HCT116 (cell line): ENCODE measurements around the gene FURIN. TPM values are rescaled to one million over a fixed set of nuclear protein-coding genes. Genes with fewer than 3 reads are reported as not detected.
A peak's percentile ranks its signal among the peaks of the same experiment; 100 is the strongest.

Experiments used
- ATAC-seq: fragments of 200-7000 bp; cut with Tn5 transposase; 2 replicates; pipeline ENCODE4 v1.9.1; 2020; ENCODE audit warnings: mild to moderate bottlenecking, moderate library complexity
- BruUV-seq: library from RNA; stranded (reverse); fragments of 400-500 nt; replicated peaks from 2 replicates; lab custom pipeline; 2021; lab: Mats Ljungman, UMichigan
- CTCF ChIA-PET: fragments of 300-600 bp; sonication (Branson Sonifier 250); formaldehyde crosslinking; loops from one replicate; lab custom pipeline; 2021; ENCODE audit warnings: antibody characterized with exemption; lab: Charles Lee
- POLR2A ChIA-PET: fragments of 300-600, 350-600 bp; sonication (Branson Sonifier 250); formaldehyde crosslinking; loops from one replicate; lab custom pipeline; 2021; ENCODE audit warnings: antibody characterized with exemption; lab: Charles Lee
- RAD21 ChIA-PET, 2 experiments: fragments of 300-600 bp; sonication (Branson Sonifier 250); formaldehyde crosslinking; loops; one replicate each; lab custom pipeline; 2023; ENCODE audit warnings: low total read pairs in 2 of 2; ENCODE audit not compliant: uncharacterized antibody in 2 of 2, unreplicated experiment in 2 of 2, low non-redundant PET in 1 of 2; lab: Charles Lee
- DNase-seq: peaks from one replicate; pipeline ENCODE4 v3.0.0-alpha.2; 2010; ENCODE audit warnings: low read depth, low spot score
- H2AFZ ChIP-seq: fragments of 200-600 bp; shearing (Covaris generic), sonication (generic); 2 replicates; pipeline ENCODE4 v1.6.1; 2017; ENCODE audit warnings: low read depth, mixed run types, mixed read lengths, antibody characterized with exemption, low read length; ENCODE audit not compliant: poor library complexity, severe bottlenecking
- H3K27ac ChIP-seq: 2 replicates; pipeline ENCODE4 v1.5.1; 2012; ENCODE audit warnings: low read depth, low read length
- H3K27me3 ChIP-seq: fragments of 200-600 bp; sonication (generic); 2 replicates; pipeline ENCODE4 v1.6.1; 2016; ENCODE audit warnings: mixed run types, low read length, mixed read lengths; ENCODE audit not compliant: insufficient read depth
- H3K36me3 ChIP-seq, 2 experiments: fragments of 200-500 bp in 1 of 2; fragments of 200-600 bp in 1 of 2; sonication (Bioruptor generic) in 1 of 2; sonication (generic) in 1 of 2; 2 replicates each; pipeline versions ENCODE4 v1.5.1 to v1.6.1; 2014 to 2016; ENCODE audit warnings: low read length in 2 of 2, inconsistent platforms in 1 of 2, mixed read lengths in 1 of 2, mixed run types in 1 of 2; ENCODE audit not compliant: insufficient read depth in 2 of 2, control insufficient read depth in 1 of 2
- H3K4me1 ChIP-seq, 2 experiments: fragments of 200-600 bp in 1 of 2; sonication (generic) in 1 of 2; 2 replicates each; pipeline versions ENCODE4 v1.5.1 to v1.6.1; 2012 to 2017; ENCODE audit warnings: low read length in 2 of 2, inconsistent platforms in 1 of 2, mild to moderate bottlenecking in 1 of 2, mixed read lengths in 1 of 2, mixed run types in 1 of 2, moderate library complexity in 1 of 2; ENCODE audit not compliant: insufficient read depth in 2 of 2, control insufficient read depth in 1 of 2
- H3K4me2 ChIP-seq: fragments of 200-600 bp; sonication (generic); 2 replicates; pipeline ENCODE4 v1.6.1; 2017; ENCODE audit warnings: mixed run types, low read length, mixed read lengths
- H3K4me3 ChIP-seq, 2 experiments: fragments of 200-600 bp in 1 of 2; sonication (generic) in 1 of 2; replicated peaks in 1 of 2; 2 replicates each; pipeline ENCODE4 v1.5.1; 2011 to 2016; ENCODE audit warnings: low read length in 2 of 2, control low read depth in 1 of 2, low read depth in 1 of 2, mild to moderate bottlenecking in 1 of 2, mixed read lengths in 1 of 2, mixed run types in 1 of 2
- H3K79me2 ChIP-seq: fragments of 200-600 bp; sonication (generic); 2 replicates; pipeline ENCODE4 v1.6.1; 2017; ENCODE audit warnings: mild to moderate bottlenecking, mixed run types, low read length, moderate library complexity, mixed read lengths; ENCODE audit not compliant: insufficient read depth
- H3K9ac ChIP-seq: fragments of 200-600 bp; sonication (generic); 2 replicates; pipeline ENCODE4 v1.6.1; 2016; ENCODE audit warnings: low read length, mixed read lengths
- H3K9me2 ChIP-seq: fragments of 200-600 bp; sonication (generic), shearing (Covaris generic); 2 replicates; pipeline ENCODE4 v1.6.1; 2017; ENCODE audit warnings: mixed run types, mild to moderate bottlenecking, moderate library complexity; ENCODE audit not compliant: insufficient read depth
- H3K9me3 ChIP-seq, 2 experiments: fragments of 200-500 bp in 1 of 2; fragments of 200-600 bp in 1 of 2; sonication (Bioruptor generic) in 1 of 2; sonication (generic) in 1 of 2; 2 replicates each; pipeline ENCODE4 v1.6.1; 2014 to 2017; ENCODE audit warnings: low read length in 2 of 2, mixed read lengths in 2 of 2, inconsistent platforms in 1 of 2, low read depth in 1 of 2, mild to moderate bottlenecking in 1 of 2, mixed run types in 1 of 2, moderate library complexity in 1 of 2; ENCODE audit not compliant: control insufficient read depth in 1 of 2, insufficient read depth in 1 of 2
- H4K20me1 ChIP-seq: fragments of 200-600 bp; sonication (generic), shearing (Covaris generic); 2 replicates; pipeline ENCODE4 v1.6.1; 2017; ENCODE audit warnings: mixed run types, mild to moderate bottlenecking, moderate library complexity; ENCODE audit not compliant: insufficient read depth
- CTCF ChIP-seq, 3 experiments: fragments of 200-600 bp in 1 of 3; sonication (generic) in 1 of 3; IDR thresholded peaks in 2 of 3; conservative IDR thresholded peaks in 1 of 3; 2 replicates each; pipeline ENCODE4 v1.5.1; 2012 to 2017; ENCODE audit warnings: low read depth in 2 of 3, low read length in 2 of 3, antibody characterized with exemption in 1 of 3, borderline replicate concordance in 1 of 3, control low read depth in 1 of 3, mild to moderate bottlenecking in 1 of 3, mixed read lengths in 1 of 3, mixed run types in 1 of 3, moderate library complexity in 1 of 3; ENCODE audit not compliant: insufficient read depth in 1 of 3
- EGR1 ChIP-seq: IDR thresholded peaks from 2 replicates; pipeline ENCODE4 v1.6.1; 2012; ENCODE audit warnings: low read depth
- ELF1 ChIP-seq: IDR thresholded peaks from 2 replicates; pipeline ENCODE4 v1.6.1; 2012; ENCODE audit warnings: low read depth, borderline replicate concordance
- EZH2 ChIP-seq: fragments of 200-600 bp; sonication (generic); IDR thresholded peaks from 2 replicates; pipeline ENCODE4 v1.6.1; 2017; ENCODE audit warnings: antibody characterized with exemption, mixed run types
- FOSL1 ChIP-seq: IDR thresholded peaks from 2 replicates; pipeline ENCODE4 v1.6.1; 2012; ENCODE audit warnings: low read depth
- JUND ChIP-seq: IDR thresholded peaks from 2 replicates; pipeline ENCODE4 v1.6.1; 2012
- MAX ChIP-seq: IDR thresholded peaks from 2 replicates; pipeline ENCODE4 v1.6.1; 2012
- POLR2AphosphoS5 ChIP-seq: IDR thresholded peaks from 2 replicates; pipeline ENCODE4 v1.6.1; 2011; ENCODE audit warnings: mild to moderate bottlenecking, low read depth, low read length, moderate library complexity
- RAD21 ChIP-seq: IDR thresholded peaks from 2 replicates; pipeline ENCODE4 v1.6.1; 2012; ENCODE audit warnings: low read depth, mild to moderate bottlenecking
- SP1 ChIP-seq: IDR thresholded peaks from 2 replicates; pipeline ENCODE4 v1.6.1; 2012; ENCODE audit warnings: low read depth
- SRF ChIP-seq: IDR thresholded peaks from 2 replicates; pipeline ENCODE4 v1.6.1; 2012; ENCODE audit warnings: low read depth
- YY1 ChIP-seq: IDR thresholded peaks from 2 replicates; pipeline ENCODE4 v1.6.1; 2011; ENCODE audit warnings: low read length, low read depth, moderate library complexity, mild to moderate bottlenecking; ENCODE audit not compliant: insufficient replicate concordance; ENCODE audit errors: extremely low read depth
- ZNF274 ChIP-seq: fragments of 200-500 bp; sonication (Bioruptor generic); IDR thresholded peaks from 2 replicates; pipeline ENCODE4 v1.6.1; 2014; ENCODE audit warnings: mild to moderate bottlenecking, low read depth, low read length, inconsistent platforms
- intact Hi-C: fragments of 100-400 bp; cut with micrococcal nuclease; formaldehyde crosslinking; loops from 2 replicates; pipeline ENCODE4 v1.10.0; 2022
- total RNA-seq: library from RNA; stranded (reverse); gene quantifications from one replicate; pipeline ENCODE4 v1.2.1, GENCODE V29; 2021; ENCODE audit not compliant: unreplicated experiment

Gene FURIN
- total RNA-seq, 1 experiment from 2014 or later = 42.0 TPM

GRCh38 chr15:90864507-90864906 is 3.9 kb upstream of the FURIN start:
- POLR2A ChIA-PET = interaction anchor here (0.7 kb wide), 1 partner anchor 24 kb away, joined by 3 read pairs; no protein-coding TSS in a partner anchor
- CTCF ChIA-PET = no interaction called here
- H3K36me3 ChIP-seq = no peaks in the 10 kb centered on the region
- no peak for DNase-seq
- TF ChIP-seq ZNF274 (no peak), EZH2 (no peak), MAX (no peak), POLR2AphosphoS5 (no peak), SP1 (no peak), RAD21 (no peak), FOSL1 (no peak), YY1 (no peak), CTCF (IDR thresholded peaks at IDR 0.05 in 2 of 3, conservative IDR thresholded peaks at IDR 0.05 in 1 of 3; ENCODE audit: borderline replicate concordance in 1 of 3, insufficient read depth in 1 of 3, low read depth in 2 of 3, low read length in 2 of 3) (no peak), SRF (no peak), ELF1 (no peak), EGR1 (no peak), JUND (no peak)
- BruUV-seq = no TSS peak
- no peak overlapping the region for H2AFZ ChIP-seq
- no peaks in the 10 kb centered on the region for H3K9me3 ChIP-seq
- H3K79me2 ChIP-seq = no peaks in the 10 kb centered on the region
- intact Hi-C loops = loop anchor here (5.0 kb wide), 1 partner anchor 147 kb away; the partner anchor contains the start of gene BLM
- H3K4me3 ChIP-seq = no peak overlapping the region
- H4K20me1 ChIP-seq = no peaks in the 10 kb centered on the region
- peak; percentile 46 for ATAC-seq
- no peak overlapping the region for H3K9ac ChIP-seq
- H3K27me3 ChIP-seq = no peaks in the 10 kb centered on the region
- peaks cover 35 to 63% of the 10 kb centered on the region in 2 experiments for H3K4me1 ChIP-seq
- RAD21 ChIA-PET = no interaction called here
- H3K27ac ChIP-seq = no peak overlapping the region
- no peaks in the 10 kb centered on the region for H3K9me2 ChIP-seq
- H3K4me2 ChIP-seq = peak overlapping the region; percentile 15; the same call in 1 of the 2 replicates
